Thyroid gland (tissue), 4 donors: ENCODE results near the gene LONP2. TPM values are rescaled to one million over a fixed set of nuclear protein-coding genes. Genes with fewer than 3 reads are reported as not detected.

Experiments used
- DNase-seq, 2 donors: peaks; one replicate each; pipeline ENCODE4 v3.0.0-alpha.2; 2019
- H3K27ac ChIP-seq, 3 donors: fragments of 200-600 bp; sonication (generic); 1 replicate in 2 of 3; 2 replicates in 1 of 3; pipeline ENCODE4 v1.5.1; 2016 to 2019; ENCODE audit warnings: mild to moderate bottlenecking in 1 of 3, moderate library complexity in 1 of 3
- H3K27me3 ChIP-seq: fragments of 200-600 bp; sonication (generic); one replicate; pipeline ENCODE4 v1.5.1; 2019
- H3K36me3 ChIP-seq, 2 donors: fragments of 200-600 bp; sonication (generic); one replicate each; pipeline ENCODE4 v1.5.1; 2016 to 2019
- H3K4me1 ChIP-seq, 2 donors: fragments of 200-600 bp; sonication (generic); one replicate each; pipeline ENCODE4 v1.5.1; 2017 to 2019
- H3K4me3 ChIP-seq, 3 donors: fragments of 200-600 bp; sonication (generic); replicated peaks in 1 of 3; 1 replicate in 2 of 3; 2 replicates in 1 of 3; pipeline ENCODE4 v1.5.1; 2016; ENCODE audit warnings: mild to moderate bottlenecking in 1 of 3
- H3K9me3 ChIP-seq: fragments of 200-600 bp; sonication (generic); one replicate; pipeline ENCODE4 v1.5.1; 2017
- POLR2A ChIP-seq, 2 donors: fragments of 450-650 bp; IDR thresholded peaks; one replicate each; pipeline ENCODE4 v1.6.1; 2017; ENCODE audit warnings: antibody characterized with exemption in 2 of 2, mild to moderate bottlenecking in 2 of 2, moderate library complexity in 1 of 2
- WGBS, 2 donors: methylation state at CpG; one replicate each; pipeline ENCODE4 v1.1.5; 2017; 5-methylcytosine and 5-hydroxymethylcytosine counted together
- intact Hi-C: fragments of 100-400 bp; cut with DNase I; formaldehyde crosslinking; loops from one replicate; pipeline ENCODE4 v1.15.1; 2023
- total RNA-seq, 4 donors: library from RNA; depleted of rRNA; stranded (reverse); fragments of >200 nt; gene quantifications; one replicate each; pipeline ENCODE4 v1.2.3, GENCODE V29; 2016

LONP2 gene
- total RNA-seq, 4 donors from 2014 or later = 108 to 124 (median 116) TPM

- WGBS, 2 donors = 79 to 85% methylated on average over 4 of the region's 4 CpGs
- no peak overlapping the region for H3K27ac ChIP-seq
- TF ChIP-seq POLR2A (IDR thresholded peaks at IDR 0.05) = no peak
- no peak for DNase-seq
- no peaks in the 10 kb centered on the region for H3K36me3 ChIP-seq
- H3K4me1 ChIP-seq = peaks cover 26 to 28% of the 10 kb centered on the region in 2 donors
- no peaks in the 10 kb centered on the region for H3K27me3 ChIP-seq
- H3K9me3 ChIP-seq = no peaks in the 10 kb centered on the region
- intact Hi-C loops = no loop called here
- H3K4me3 ChIP-seq = no peak overlapping the region
Observed at GRCh38 chr16:48405907-48406306, 161.8 kb downstream of the LONP2 start.

Other genes with a start within 250 kb of the LONP2 start
- gene ABCC12, start 88.3 kb upstream of the LONP2 start, total RNA-seq = under 1 TPM in 1 of 4 donors, not detected in 3; 0.13 TPM
- gene ABCC11, start 3.2 kb downstream of the LONP2 start, total RNA-seq = under 1 TPM in 1 of 4 donors, not detected in 3; 0.27 TPM
- gene SIAH1, start 141.1 kb downstream of the LONP2 start, total RNA-seq = 10 to 100 TPM; 23.9 to 45.8 (median 34.4) TPM